A549 (cell line): ENCODE results near the gene RPL7A. TPM values are rescaled to one million over a fixed set of nuclear protein-coding genes. Genes with fewer than 3 reads are reported as not detected.

Experiments
- ATAC-seq, 2 experiments: fragments of 200-7000 bp in 1 of 2; fragments of >200 bp in 1 of 2; cut with Nextera tagmentation in 1 of 2; cut with Tn5 transposase in 1 of 2; 3 replicates each; pipeline versions ENCODE4 v1.8.0 to v1.9.1; 2018 to 2020; ENCODE audit warnings: mild to moderate bottlenecking in 1 of 2, moderate library complexity in 1 of 2
- CTCF ChIA-PET: fragments of 300-600 bp; sonication (Branson Sonifier 250); formaldehyde crosslinking; extraction: SDS; loops from one replicate; lab custom pipeline; 2021; ENCODE audit warnings: antibody characterized with exemption, inconsistent platforms; lab: Yijun Ruan, JAX
- POLR2A ChIA-PET: fragments of 350-600 bp; formaldehyde crosslinking; extraction: SDS; loops from one replicate; lab custom pipeline; 2021; ENCODE audit warnings: antibody characterized with exemption, inconsistent platforms; lab: Yijun Ruan, JAX
- DNase-seq, 2 experiments: peaks; one replicate each; pipeline versions ENCODE4 v3.0.0 to v3.0.0-alpha.2; 2011 to 2016; ENCODE audit warnings: low read depth in 1 of 2, low spot score in 1 of 2
- FAIRE-seq: peaks from 2 replicates; lab custom pipeline; 2011; peaks lifted over from hg19 to GRCh38; lab: Jason Lieb, UNC
- H3K27ac ChIP-seq, 2 experiments: fragments of >200 bp; sonication (Bioruptor Twin); formaldehyde crosslinking; 3 replicates each; pipeline ENCODE4 v1.5.1; 2016 to 2017
- H3K4me1 ChIP-seq: fragments of >200 bp; sonication (Bioruptor Twin); formaldehyde crosslinking; 3 replicates; pipeline ENCODE4 v1.6.1; 2016
- H3K4me2 ChIP-seq: fragments of >200 bp; sonication (Bioruptor Twin); formaldehyde crosslinking; 3 replicates; pipeline ENCODE4 v1.6.1; 2016
- H3K4me3 ChIP-seq: fragments of >200 bp; sonication (Bioruptor Twin); formaldehyde crosslinking; 3 replicates; pipeline ENCODE4 v1.5.1; 2016
- H3K9me3 ChIP-seq: fragments of >200 bp; sonication (Bioruptor Twin); formaldehyde crosslinking; 3 replicates; pipeline ENCODE4 v1.6.1; 2016
- BCL3 ChIP-seq: fragments of >200 bp; sonication (Bioruptor Twin); formaldehyde crosslinking; IDR thresholded peaks from 3 replicates; pipeline ENCODE4 v1.6.1; 2016
- CBX2 ChIP-seq: fragments of 200-600 bp; sonication (generic); IDR thresholded peaks from 2 replicates; pipeline ENCODE4 v1.6.1; 2016; ENCODE audit warnings: low read depth, mild to moderate bottlenecking, borderline replicate concordance
- CHD2 ChIP-seq: fragments of 150-350 bp; IDR thresholded peaks from 2 replicates; pipeline ENCODE4 v1.6.1; 2014; ENCODE audit warnings: low read length; ENCODE audit not compliant: partially characterized antibody
- E2F6 ChIP-seq: IDR thresholded peaks from 2 replicates; pipeline ENCODE4 v1.6.1; 2012; ENCODE audit warnings: low read depth, borderline replicate concordance
- EHF ChIP-seq: fragments of 250-450 bp; sonication (Bioruptor Pico); IDR thresholded peaks from 2 replicates; pipeline ENCODE4 v1.5.0; 2020; ENCODE audit warnings: mild to moderate bottlenecking
- EP300 ChIP-seq, 2 experiments: fragments of >200 bp; sonication (Bioruptor Twin); formaldehyde crosslinking; IDR thresholded peaks; 2 replicates in 1 of 2; 3 replicates in 1 of 2; pipeline ENCODE4 v1.6.1; 2016 to 2017
- ESRRA ChIP-seq: fragments of 150-350 bp; IDR thresholded peaks from 2 replicates; pipeline ENCODE4 v1.6.1; 2014; ENCODE audit warnings: mild to moderate bottlenecking, low read length, borderline replicate concordance
- HMGXB4 ChIP-seq: fragments of 250-450 bp; sonication (Bioruptor Pico); IDR thresholded peaks from 2 replicates; pipeline ENCODE4 v1.5.0; 2021; ENCODE audit warnings: mild to moderate bottlenecking, moderate library complexity, borderline replicate concordance
- HOXA7 ChIP-seq: fragments of 250-450 bp; sonication (Bioruptor Pico); IDR thresholded peaks from 2 replicates; pipeline ENCODE4 v1.5.0; 2020; ENCODE audit warnings: mild to moderate bottlenecking, moderate library complexity
- MAX ChIP-seq: IDR thresholded peaks from 2 replicates; pipeline ENCODE4 v1.6.1; 2012
- MAZ ChIP-seq: fragments of 150-350 bp; IDR thresholded peaks from 2 replicates; pipeline ENCODE4 v1.6.1; 2014; ENCODE audit warnings: antibody characterized with exemption, low read depth, low read length, borderline replicate concordance
- MYC ChIP-seq: IDR thresholded peaks from 2 replicates; pipeline ENCODE4 v1.6.1; 2012; ENCODE audit warnings: mild to moderate bottlenecking, inconsistent platforms, low read length, improper control_type of control experiment, borderline replicate concordance
- NFE2L2 ChIP-seq: fragments of 150-350 bp; conservative IDR thresholded peaks from 2 replicates; pipeline ENCODE4 v1.6.1; 2014; ENCODE audit warnings: low read length
- PBX3 ChIP-seq: IDR thresholded peaks from 2 replicates; pipeline ENCODE4 v1.6.1; 2012
- RAD21 ChIP-seq, 2 experiments: fragments of >200 bp in 1 of 2; sonication (Bioruptor Twin) in 1 of 2; formaldehyde crosslinking in 1 of 2; IDR thresholded peaks in 1 of 2; conservative IDR thresholded peaks in 1 of 2; 2 replicates in 1 of 2; 3 replicates in 1 of 2; pipeline ENCODE4 v1.6.1; 2012 to 2018; ENCODE audit warnings: inconsistent platforms in 1 of 2
- RARB ChIP-seq: fragments of 250-450 bp; sonication (Bioruptor Pico); IDR thresholded peaks from 2 replicates; pipeline ENCODE4 v1.8.0; 2021; ENCODE audit warnings: mild to moderate bottlenecking, moderate library complexity
- RCOR1 ChIP-seq: fragments of 150-350 bp; IDR thresholded peaks from 2 replicates; pipeline ENCODE4 v1.6.1; 2014; ENCODE audit warnings: antibody characterized with exemption, low read length, low read depth
- SREBF2 ChIP-seq: fragments of 450-650 bp; IDR thresholded peaks from 2 replicates; pipeline ENCODE4 v1.6.1; 2014; ENCODE audit warnings: mild to moderate bottlenecking, moderate library complexity
- TFCP2L1 ChIP-seq: fragments of 250-450 bp; sonication (Bioruptor Pico); IDR thresholded peaks from 2 replicates; pipeline ENCODE4 v1.5.0; 2021; ENCODE audit warnings: mild to moderate bottlenecking
- TP53 ChIP-seq: fragments of 250-450 bp; sonication (Bioruptor Pico); IDR thresholded peaks from 2 replicates; pipeline ENCODE4 v1.5.0; 2021; ENCODE audit warnings: mild to moderate bottlenecking, moderate library complexity
- ZC3H11A ChIP-seq: fragments of 450-650 bp; IDR thresholded peaks from 2 replicates; pipeline ENCODE4 v1.6.1; 2014; ENCODE audit warnings: antibody characterized with exemption, mild to moderate bottlenecking
- ZNF302 ChIP-seq: fragments of 250-450 bp; sonication (Bioruptor Pico); IDR thresholded peaks from 2 replicates; pipeline ENCODE4 v1.9.0; 2021; ENCODE audit warnings: inconsistent platforms, mild to moderate bottlenecking, moderate library complexity
- ZSCAN20 ChIP-seq: fragments of 250-450 bp; sonication (Bioruptor Pico); IDR thresholded peaks from 2 replicates; pipeline ENCODE4 v1.8.0; 2022; ENCODE audit warnings: mild to moderate bottlenecking, moderate library complexity
- WGBS: methylation state at CpG from one replicate; pipeline ENCODE4 v1.1.6; 2017; ENCODE audit errors: missing lambda C conversion rate; 5-methylcytosine and 5-hydroxymethylcytosine counted together
- polyA plus RNA-seq, 4 experiments: library from polyadenylated mRNA; depleted of rRNA in 3 of 4; stranded (reverse); fragments of >200 nt; fragmentation: RNase III in 1 of 4; extraction: RNeasy Plus Mini Kit Qiagen cat#74134 plus additional on column Dnase treatment in 1 of 4; gene quantifications; 2 replicates in 3 of 4; 3 replicates in 1 of 4; pipeline ENCODE4 v1.2.3, GENCODE V29; 2011 to 2017
- TF ChIP-seq, protein P1 (sequence below): fragments of 200-600 bp; sonication (generic); IDR thresholded peaks from 2 replicates; pipeline ENCODE4 v1.6.1; 2016; ENCODE audit warnings: antibody characterized with exemption, mild to moderate bottlenecking, moderate library complexity

The RPL7A gene
- polyA plus RNA-seq, 2 of the 4 experiments (the other 2 are of a cell fraction), result 2,218 to 2,608 TPM

- Histone ChIP-seq H3K4me3 (no peak overlapping the region), H3K4me1 (peaks cover 17% of the 10 kb centered on the region; the same call in 1 of the 3 replicates), H3K27ac (no peak overlapping the region), H3K9me3 (no peaks in the 10 kb centered on the region), H3K4me2 (no peak overlapping the region)
- FAIRE-seq (no peak), ATAC-seq (no peak), DNase-seq (no peak)
- 92% methylated on average over 6 of the region's 9 CpGs for WGBS
- TF ChIP-seq CHD2 (no peak), MAX (no peak), EP300 (IDR thresholded peaks at IDR 0.05) (no peak), E2F6 (no peak), BCL3 (no peak), SREBF2 (no peak), TP53 (CRISPR knock-in tag) (no peak), ZSCAN20 (no peak), RARB (CRISPR knock-in tag) (no peak), MAZ (no peak), HOXA7 (CRISPR knock-in tag) (no peak), RAD21 (conservative IDR thresholded peaks at IDR 0.05 in 1 of 2, IDR thresholded peaks at IDR 0.05 in 1 of 2) (no peak), PBX3 (no peak), ZNF302 (CRISPR knock-in tag) (no peak), MYC (no peak), ZC3H11A (no peak), CBX2 (no peak), TFCP2L1 (CRISPR knock-in tag) (no peak)
- ChIA-PET POLR2A (no interaction called here), CTCF (interaction anchor here (0.9 to 5.6 kb wide), 5 partner anchors 8 to 67 kb away, joined by 3 to 27 read pairs (median 3); no protein-coding TSS in a partner anchor)
These were observed 22.7 kb downstream of the RPL7A start for GRCh38 chr9:133370685-133371084.

- CTCF ChIA-PET, result interaction anchor here (0.9 to 5.6 kb wide), 6 partner anchors 9 to 116 kb away, joined by 3 to 27 read pairs (median 3); no protein-coding TSS in a partner anchor
- 91% methylated on average over 11 of the region's 12 CpGs for WGBS
- no peak for ATAC-seq
- H3K4me1 ChIP-seq, result peaks cover 17% of the 10 kb centered on the region; the same call in 1 of the 3 replicates
- FAIRE-seq, result no peak
- no peak for DNase-seq
- H3K4me3 ChIP-seq, result no peak overlapping the region
- POLR2A ChIA-PET, result no interaction called here
- TF ChIP-seq EP300 (IDR thresholded peaks at IDR 0.05), result no peak
- no peak for TF ChIP-seq ESRRA
- TF ChIP-seq, protein P1, sequence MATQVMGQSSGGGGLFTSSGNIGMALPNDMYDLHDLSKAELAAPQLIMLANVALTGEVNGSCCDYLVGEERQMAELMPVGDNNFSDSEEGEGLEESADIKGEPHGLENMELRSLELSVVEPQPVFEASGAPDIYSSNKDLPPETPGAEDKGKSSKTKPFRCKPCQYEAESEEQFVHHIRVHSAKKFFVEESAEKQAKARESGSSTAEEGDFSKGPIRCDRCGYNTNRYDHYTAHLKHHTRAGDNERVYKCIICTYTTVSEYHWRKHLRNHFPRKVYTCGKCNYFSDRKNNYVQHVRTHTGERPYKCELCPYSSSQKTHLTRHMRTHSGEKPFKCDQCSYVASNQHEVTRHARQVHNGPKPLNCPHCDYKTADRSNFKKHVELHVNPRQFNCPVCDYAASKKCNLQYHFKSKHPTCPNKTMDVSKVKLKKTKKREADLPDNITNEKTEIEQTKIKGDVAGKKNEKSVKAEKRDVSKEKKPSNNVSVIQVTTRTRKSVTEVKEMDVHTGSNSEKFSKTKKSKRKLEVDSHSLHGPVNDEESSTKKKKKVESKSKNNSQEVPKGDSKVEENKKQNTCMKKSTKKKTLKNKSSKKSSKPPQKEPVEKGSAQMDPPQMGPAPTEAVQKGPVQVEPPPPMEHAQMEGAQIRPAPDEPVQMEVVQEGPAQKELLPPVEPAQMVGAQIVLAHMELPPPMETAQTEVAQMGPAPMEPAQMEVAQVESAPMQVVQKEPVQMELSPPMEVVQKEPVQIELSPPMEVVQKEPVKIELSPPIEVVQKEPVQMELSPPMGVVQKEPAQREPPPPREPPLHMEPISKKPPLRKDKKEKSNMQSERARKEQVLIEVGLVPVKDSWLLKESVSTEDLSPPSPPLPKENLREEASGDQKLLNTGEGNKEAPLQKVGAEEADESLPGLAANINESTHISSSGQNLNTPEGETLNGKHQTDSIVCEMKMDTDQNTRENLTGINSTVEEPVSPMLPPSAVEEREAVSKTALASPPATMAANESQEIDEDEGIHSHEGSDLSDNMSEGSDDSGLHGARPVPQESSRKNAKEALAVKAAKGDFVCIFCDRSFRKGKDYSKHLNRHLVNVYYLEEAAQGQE, result no peak
- no peak for TF ChIP-seq MYC
- TF ChIP-seq MAX, result no peak
- TF ChIP-seq HMGXB4 (CRISPR knock-in tag), result no peak
- no peak for TF ChIP-seq EHF (CRISPR knock-in tag)
- TF ChIP-seq NFE2L2, result no peak
- no peak for TF ChIP-seq RCOR1
- no peak overlapping the region for H3K4me2 ChIP-seq
- no peaks in the 10 kb centered on the region for H3K9me3 ChIP-seq
- H3K27ac ChIP-seq, result no peak overlapping the region
These were observed 23.3 kb downstream of the RPL7A start for GRCh38 chr9:133371261-133371711.
